HepG2 (cell line): ENCODE data around the gene DHX34. TPM values are rescaled to one million over a fixed set of nuclear protein-coding genes. Genes with fewer than 3 reads are reported as not detected.

ENCODE experiments used
- BCL6 ChIP-seq: IDR thresholded peaks from 2 replicates; pipeline ENCODE4 v1.6.1; 2016; ENCODE audit warnings: missing genetic modification reagents, missing compliant biosample characterization
- CENPT ChIP-seq: sonication (generic); formaldehyde crosslinking; IDR thresholded peaks from 2 replicates; pipeline ENCODE4 v1.8.0; 2022; ENCODE audit warnings: low read depth, mild to moderate bottlenecking, moderate library complexity, missing genetic modification reagents
- HNRNPLL ChIP-seq: fragments of 200-400 bp; formaldehyde crosslinking; IDR thresholded peaks from 2 replicates; pipeline ENCODE4 v1.6.1; 2017; ENCODE audit warnings: mild to moderate bottlenecking, low read depth, low read length; ENCODE audit not compliant: poor library complexity, severe bottlenecking
- KLF16 ChIP-seq, 2 experiments: sonication (generic) in 1 of 2; formaldehyde crosslinking in 1 of 2; IDR thresholded peaks; 2 replicates each; pipeline versions ENCODE4 v1.6.1 to v1.8.0; 2016 to 2023; ENCODE audit warnings: missing genetic modification reagents in 2 of 2, missing compliant biosample characterization in 1 of 2
- MIXL1 ChIP-seq: IDR thresholded peaks from 2 replicates; pipeline ENCODE4 v1.6.1; 2016
- RARA ChIP-seq: IDR thresholded peaks from 2 replicates; pipeline ENCODE4 v1.6.1; 2016; ENCODE audit warnings: missing genetic modification reagents, missing compliant biosample characterization
- RFXANK ChIP-seq: IDR thresholded peaks from 2 replicates; pipeline ENCODE4 v1.6.1; 2016
- SIN3B ChIP-seq: fragments of 150-350 bp; IDR thresholded peaks from 2 replicates; pipeline ENCODE4 v1.6.1; 2014; ENCODE audit warnings: low read length
- WIZ ChIP-seq: sonication (generic); formaldehyde crosslinking; IDR thresholded peaks from 2 replicates; pipeline ENCODE4 v1.5.1; 2020; ENCODE audit warnings: mild to moderate bottlenecking, missing genetic modification reagents
- ZNF292 ChIP-seq: sonication (generic); formaldehyde crosslinking; IDR thresholded peaks from 2 replicates; pipeline ENCODE4 v1.8.1; 2022; ENCODE audit warnings: mild to moderate bottlenecking, low read depth, missing genetic modification reagents, borderline replicate concordance
- ZNF331 ChIP-seq: sonication (generic); formaldehyde crosslinking; IDR thresholded peaks from 2 replicates; pipeline ENCODE4 v1.4.0; 2020; ENCODE audit warnings: missing genetic modification reagents
- ZNF775 ChIP-seq: sonication (generic); formaldehyde crosslinking; IDR thresholded peaks from 2 replicates; pipeline ENCODE4 v1.4.0; 2020; ENCODE audit warnings: missing genetic modification reagents, mild to moderate bottlenecking, moderate library complexity, borderline replicate concordance
- ZNF850 ChIP-seq: sonication (generic); formaldehyde crosslinking; conservative IDR thresholded peaks from 2 replicates; pipeline ENCODE4 v1.9.0; 2021; ENCODE audit warnings: mild to moderate bottlenecking, missing genetic modification reagents
- polyA plus RNA-seq, 8 experiments: library from polyadenylated mRNA; depleted of rRNA in 3 of 8; stranded (reverse) in 7 of 8; unstranded in 1 of 8; fragments of >200 nt; fragmentation: Illumina TruSeq in 4 of 8; extraction: Trizol in 4 of 8; gene quantifications; 2 replicates each; pipeline versions ENCODE4 v1.2.1 to v1.2.3, GENCODE V29; 2011 to 2016; ENCODE audit warnings: low read depth in 4 of 8, missing spikeins in 1 of 8, mixed read lengths in 1 of 8; ENCODE audit not compliant: insufficient read depth in 1 of 8
- total RNA-seq, 5 experiments: library from RNA; depleted of rRNA; stranded (reverse); fragments of >200 nt; fragmentation: Illumina TruSeq; extraction: Trizol; gene quantifications; 2 replicates each; pipeline ENCODE4 v1.2.3, GENCODE V29; 2016; ENCODE audit warnings: low read depth in 1 of 5
- TF ChIP-seq, protein P1 (sequence below): sonication (generic); formaldehyde crosslinking; conservative IDR thresholded peaks from 2 replicates; pipeline ENCODE4 v1.4.0; 2020; ENCODE audit warnings: mild to moderate bottlenecking, missing genetic modification reagents, moderate library complexity
- TF ChIP-seq, protein P2 (sequence below): sonication (generic); formaldehyde crosslinking; IDR thresholded peaks from 2 replicates; pipeline ENCODE4 v1.4.0; 2020; ENCODE audit warnings: missing genetic modification reagents
- TF ChIP-seq, protein P3 (sequence below): sonication (generic); IDR thresholded peaks from 2 replicates; pipeline ENCODE4 v1.6.1; 2016; ENCODE audit warnings: low read depth, borderline replicate concordance
- TF ChIP-seq, protein P4 (sequence below): sonication (generic); formaldehyde crosslinking; IDR thresholded peaks from 2 replicates; pipeline ENCODE4 v1.4.0; 2020; ENCODE audit warnings: missing genetic modification reagents, mild to moderate bottlenecking, borderline replicate concordance
- TF ChIP-seq, protein P5 (sequence below): sonication (generic); formaldehyde crosslinking; IDR thresholded peaks from 2 replicates; pipeline ENCODE4 v1.8.1; 2023; ENCODE audit warnings: mild to moderate bottlenecking, moderate library complexity, missing genetic modification reagents

DHX34 gene
- total and polyA plus RNA-seq, 2 of the 13 experiments (the other 11 are each of a cell fraction or from before 2014, with no cell fraction given), result 9.2 to 12.0 TPM

DNA sequence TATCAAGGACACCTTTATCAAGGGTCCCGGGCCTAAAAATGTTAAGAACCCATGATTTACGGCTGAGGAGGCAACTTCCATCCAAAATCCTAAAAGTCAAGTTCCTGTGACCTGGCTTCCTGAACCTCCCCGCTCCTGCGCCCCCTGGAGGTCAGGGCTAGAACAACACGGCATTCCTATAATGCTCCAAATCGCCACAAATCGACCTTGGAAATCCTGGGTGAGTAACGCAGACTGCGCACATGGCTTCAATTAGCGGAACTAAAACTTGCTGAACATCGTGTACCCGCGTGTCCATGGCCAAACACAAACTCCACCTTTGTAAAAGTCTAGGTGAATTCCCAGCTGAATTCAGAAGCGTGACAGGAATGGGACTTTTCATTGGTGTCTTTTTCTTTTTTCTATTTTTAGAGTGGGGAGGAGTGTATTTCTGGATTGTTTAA is 43.8 kb upstream of the DHX34 start (continued):
- 0 out of 2 replicates have a peak, but pooled peaks have one; percentile 28 for TF ChIP-seq BCL6
- no peak for TF ChIP-seq ZNF292 (CRISPR knock-in tag)
- TF ChIP-seq HNRNPLL, result peak; percentile 99
- 0 out of 2 replicates have a peak, but pooled peaks have one; percentile 31 for TF ChIP-seq RARA
- 0 out of 2 replicates have a peak, but pooled peaks have one; percentile 30 for TF ChIP-seq RFXANK
- TF ChIP-seq, protein P1, sequence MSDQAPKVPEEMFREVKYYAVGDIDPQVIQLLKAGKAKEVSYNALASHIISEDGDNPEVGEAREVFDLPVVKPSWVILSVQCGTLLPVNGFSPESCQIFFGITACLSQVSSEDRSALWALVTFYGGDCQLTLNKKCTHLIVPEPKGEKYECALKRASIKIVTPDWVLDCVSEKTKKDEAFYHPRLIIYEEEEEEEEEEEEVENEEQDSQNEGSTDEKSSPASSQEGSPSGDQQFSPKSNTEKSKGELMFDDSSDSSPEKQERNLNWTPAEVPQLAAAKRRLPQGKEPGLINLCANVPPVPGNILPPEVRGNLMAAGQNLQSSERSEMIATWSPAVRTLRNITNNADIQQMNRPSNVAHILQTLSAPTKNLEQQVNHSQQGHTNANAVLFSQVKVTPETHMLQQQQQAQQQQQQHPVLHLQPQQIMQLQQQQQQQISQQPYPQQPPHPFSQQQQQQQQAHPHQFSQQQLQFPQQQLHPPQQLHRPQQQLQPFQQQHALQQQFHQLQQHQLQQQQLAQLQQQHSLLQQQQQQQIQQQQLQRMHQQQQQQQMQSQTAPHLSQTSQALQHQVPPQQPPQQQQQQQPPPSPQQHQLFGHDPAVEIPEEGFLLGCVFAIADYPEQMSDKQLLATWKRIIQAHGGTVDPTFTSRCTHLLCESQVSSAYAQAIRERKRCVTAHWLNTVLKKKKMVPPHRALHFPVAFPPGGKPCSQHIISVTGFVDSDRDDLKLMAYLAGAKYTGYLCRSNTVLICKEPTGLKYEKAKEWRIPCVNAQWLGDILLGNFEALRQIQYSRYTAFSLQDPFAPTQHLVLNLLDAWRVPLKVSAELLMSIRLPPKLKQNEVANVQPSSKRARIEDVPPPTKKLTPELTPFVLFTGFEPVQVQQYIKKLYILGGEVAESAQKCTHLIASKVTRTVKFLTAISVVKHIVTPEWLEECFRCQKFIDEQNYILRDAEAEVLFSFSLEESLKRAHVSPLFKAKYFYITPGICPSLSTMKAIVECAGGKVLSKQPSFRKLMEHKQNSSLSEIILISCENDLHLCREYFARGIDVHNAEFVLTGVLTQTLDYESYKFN, result peak; percentile 28; the same call in 1 of the 2 replicates
- TF ChIP-seq CENPT (CRISPR knock-in tag), result no peak
- TF ChIP-seq, protein P2, sequence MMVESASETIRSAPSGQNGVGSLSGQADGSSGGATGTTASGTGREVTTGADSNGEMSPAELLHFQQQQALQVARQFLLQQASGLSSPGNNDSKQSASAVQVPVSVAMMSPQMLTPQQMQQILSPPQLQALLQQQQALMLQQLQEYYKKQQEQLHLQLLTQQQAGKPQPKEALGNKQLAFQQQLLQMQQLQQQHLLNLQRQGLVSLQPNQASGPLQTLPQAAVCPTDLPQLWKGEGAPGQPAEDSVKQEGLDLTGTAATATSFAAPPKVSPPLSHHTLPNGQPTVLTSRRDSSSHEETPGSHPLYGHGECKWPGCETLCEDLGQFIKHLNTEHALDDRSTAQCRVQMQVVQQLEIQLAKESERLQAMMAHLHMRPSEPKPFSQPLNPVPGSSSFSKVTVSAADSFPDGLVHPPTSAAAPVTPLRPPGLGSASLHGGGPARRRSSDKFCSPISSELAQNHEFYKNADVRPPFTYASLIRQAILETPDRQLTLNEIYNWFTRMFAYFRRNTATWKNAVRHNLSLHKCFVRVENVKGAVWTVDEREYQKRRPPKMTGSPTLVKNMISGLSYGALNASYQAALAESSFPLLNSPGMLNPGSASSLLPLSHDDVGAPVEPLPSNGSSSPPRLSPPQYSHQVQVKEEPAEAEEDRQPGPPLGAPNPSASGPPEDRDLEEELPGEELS, result 0 out of 2 replicates have a peak, but pooled peaks have one; percentile 25
- TF ChIP-seq, protein P3, sequence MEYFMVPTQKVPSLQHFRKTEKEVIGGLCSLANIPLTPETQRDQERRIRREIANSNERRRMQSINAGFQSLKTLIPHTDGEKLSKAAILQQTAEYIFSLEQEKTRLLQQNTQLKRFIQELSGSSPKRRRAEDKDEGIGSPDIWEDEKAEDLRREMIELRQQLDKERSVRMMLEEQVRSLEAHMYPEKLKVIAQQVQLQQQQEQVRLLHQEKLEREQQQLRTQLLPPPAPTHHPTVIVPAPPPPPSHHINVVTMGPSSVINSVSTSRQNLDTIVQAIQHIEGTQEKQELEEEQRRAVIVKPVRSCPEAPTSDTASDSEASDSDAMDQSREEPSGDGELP, result no peak
- TF ChIP-seq WIZ (CRISPR knock-in tag), result no peak
- TF ChIP-seq KLF16 (CRISPR knock-in tag; IDR thresholded peaks at IDR 0.05), result no peak; a peak in 1 of 4 replicates
- TF ChIP-seq ZNF775 (CRISPR knock-in tag), result no peak
- TF ChIP-seq, protein P4, sequence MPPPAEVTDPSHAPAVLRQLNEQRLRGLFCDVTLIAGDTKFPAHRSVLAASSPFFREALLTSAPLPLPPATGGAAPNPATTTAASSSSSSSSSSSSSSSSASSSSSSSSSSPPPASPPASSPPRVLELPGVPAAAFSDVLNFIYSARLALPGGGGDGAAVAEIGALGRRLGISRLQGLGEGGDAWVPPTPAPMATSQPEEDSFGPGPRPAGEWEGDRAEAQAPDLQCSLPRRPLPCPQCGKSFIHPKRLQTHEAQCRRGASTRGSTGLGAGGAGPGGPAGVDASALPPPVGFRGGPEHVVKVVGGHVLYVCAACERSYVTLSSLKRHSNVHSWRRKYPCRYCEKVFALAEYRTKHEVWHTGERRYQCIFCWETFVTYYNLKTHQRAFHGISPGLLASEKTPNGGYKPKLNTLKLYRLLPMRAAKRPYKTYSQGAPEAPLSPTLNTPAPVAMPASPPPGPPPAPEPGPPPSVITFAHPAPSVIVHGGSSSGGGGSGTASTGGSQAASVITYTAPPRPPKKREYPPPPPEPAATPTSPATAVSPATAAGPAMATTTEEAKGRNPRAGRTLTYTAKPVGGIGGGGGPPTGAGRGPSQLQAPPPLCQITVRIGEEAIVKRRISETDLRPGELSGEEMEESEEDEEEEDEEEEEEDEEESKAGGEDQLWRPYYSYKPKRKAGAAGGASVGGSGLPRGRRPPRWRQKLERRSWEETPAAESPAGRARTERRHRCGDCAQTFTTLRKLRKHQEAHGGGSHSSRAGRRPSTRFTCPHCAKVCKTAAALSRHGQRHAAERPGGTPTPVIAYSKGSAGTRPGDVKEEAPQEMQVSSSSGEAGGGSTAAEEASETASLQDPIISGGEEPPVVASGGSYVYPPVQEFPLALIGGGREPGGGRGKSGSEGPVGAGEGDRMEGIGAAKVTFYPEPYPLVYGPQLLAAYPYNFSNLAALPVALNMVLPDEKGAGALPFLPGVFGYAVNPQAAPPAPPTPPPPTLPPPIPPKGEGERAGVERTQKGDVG, result no peak
- TF ChIP-seq, protein P5, sequence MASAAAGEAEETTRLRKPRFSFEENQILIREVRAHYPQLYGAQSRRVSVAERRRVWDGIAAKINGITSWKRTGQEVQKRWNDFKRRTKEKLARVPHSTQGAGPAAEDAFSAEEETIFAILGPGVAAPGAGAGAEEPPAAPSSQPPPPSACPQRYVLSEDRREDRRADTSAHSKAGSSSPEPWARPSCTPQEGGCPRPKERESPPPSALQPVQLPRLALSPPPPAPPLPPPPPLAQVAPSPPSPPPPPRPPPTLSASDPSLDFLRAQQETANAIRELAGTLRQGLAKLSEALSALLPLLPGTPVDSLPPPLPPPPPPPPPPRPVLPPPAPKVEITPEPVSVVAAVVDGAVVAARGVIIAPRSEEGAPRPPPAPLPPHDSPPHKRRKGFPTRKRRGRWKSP (CRISPR knock-in tag), result peak; percentile 45; the same call in 1 of the 2 replicates
- no peak for TF ChIP-seq SIN3B
- no peak for TF ChIP-seq ZNF850
- peak; percentile 93 for TF ChIP-seq MIXL1 (CRISPR knock-in tag)
- no peak for TF ChIP-seq ZNF331 (CRISPR knock-in tag)
